GM20431 (cell line): ENCODE data around the gene ANO10.
"Not testable (repeated sequence)": the region's sequence is repeated elsewhere in the genome, so short reads cannot be mapped to it uniquely, and the experiment has no call there.

Experiments used
- in situ Hi-C: fragments of 300-500 bp; cut with MseI, MboI; formaldehyde crosslinking; loops from one replicate; pipeline ENCODE4 v1.15.0; 2020; ENCODE audit warnings: low sequenced_read_pairs; ENCODE audit not compliant: unreplicated experiment

ANO10 gene

GRCh38 chr3:43526956-43527355 lies 94.9 kb downstream of the ANO10 start:
- in situ Hi-C loops = loop anchor here (25.0 kb wide), 1 partner anchor 235 kb away; no protein-coding TSS in a partner anchor

- in situ Hi-C loops = loop anchor here (25.0 kb wide), 1 partner anchor 236 kb away; no protein-coding TSS in a partner anchor
These were observed 95.7 kb downstream of the ANO10 start for GRCh38 chr3:43525941-43526607.

- in situ Hi-C loops = loop anchor here (25.0 kb wide), 1 partner anchor 237 kb away; no protein-coding TSS in a partner anchor
These were observed 96.4 kb downstream of the ANO10 start for GRCh38 chr3:43525386-43525785.

GRCh38 chr3:43523454-43524053 lies 98.3 kb downstream of the ANO10 start:
- in situ Hi-C loops = no loop called here

- in situ Hi-C loops = no loop called here
These were observed 99.0 kb downstream of the ANO10 start for GRCh38 chr3:43522727-43523362.

- in situ Hi-C loops = no loop called here
These were observed 99.9 kb downstream of the ANO10 start for GRCh38 chr3:43521941-43522340.

GRCh38 chr3:43518515-43518914 lies 103.3 kb downstream of the ANO10 start:
- in situ Hi-C loops = not testable (repeated sequence)

GRCh38 chr3:43515970-43516635 lies 105.7 kb downstream of the ANO10 start:
- in situ Hi-C loops = no loop called here

- in situ Hi-C loops = no loop called here
These were observed 106.4 kb downstream of the ANO10 start for GRCh38 chr3:43515208-43515917.

- in situ Hi-C loops = no loop called here
These were observed 108.9 kb downstream of the ANO10 start for GRCh38 chr3:43512754-43513404.

GRCh38 chr3:43506644-43507043 lies 115.2 kb downstream of the ANO10 start:
- in situ Hi-C loops = no loop called here

- in situ Hi-C loops = no loop called here
These were observed 116.5 kb downstream of the ANO10 start for GRCh38 chr3:43505351-43505750.

- in situ Hi-C loops = no loop called here
These were observed 118.6 kb downstream of the ANO10 start for GRCh38 chr3:43503067-43503728.

GRCh38 chr3:43499256-43499655 lies 122.6 kb downstream of the ANO10 start:
- in situ Hi-C loops = no loop called here

GRCh38 chr3:43497905-43498365 lies 123.9 kb downstream of the ANO10 start:
- in situ Hi-C loops = no loop called here

- in situ Hi-C loops = no loop called here
These were observed 124.4 kb downstream of the ANO10 start for GRCh38 chr3:43497422-43497821.

GRCh38 chr3:43496740-43497375 lies 125.0 kb downstream of the ANO10 start:
- in situ Hi-C loops = no loop called here

- in situ Hi-C loops = not testable (repeated sequence)
These were observed 128.9 kb downstream of the ANO10 start for GRCh38 chr3:43492932-43493331.

- in situ Hi-C loops = not testable (repeated sequence)
These were observed 130.0 kb downstream of the ANO10 start for GRCh38 chr3:43491807-43492206.
